GM21423 (cell line): ENCODE data around the gene METTL26.

Experiments
- ATAC-seq: cut with Tn5 transposase; IDR thresholded peaks from one replicate; pipeline ENCODE4 v1.9.1; 2021; ENCODE audit warnings: mild to moderate bottlenecking, moderate library complexity; ENCODE audit not compliant: unreplicated experiment

The METTL26 gene

GRCh38 chr16:636206-637080 is at the start of gene METTL26:
Gene METTL26, minus strand, starts transcription at chr16:636305. Its CDS starts 15 bp downstream, at chr16:636290.
- peak; percentile 67 for ATAC-seq

GRCh38 chr16:684961-685696 is 49.0 kb upstream of the METTL26 start:
- no peak for ATAC-seq

GRCh38 chr16:684071-684794 is 48.1 kb upstream of the METTL26 start, which contains the start of gene JMJD8:
Gene JMJD8, minus strand, starts transcription at chr16:684334. Its CDS starts 15 bp downstream, at chr16:684319.
- ATAC-seq = peak; percentile 65

GRCh38 chr16:683396-684070 is 47.4 kb upstream of the METTL26 start:
- ATAC-seq = no peak

DNA sequence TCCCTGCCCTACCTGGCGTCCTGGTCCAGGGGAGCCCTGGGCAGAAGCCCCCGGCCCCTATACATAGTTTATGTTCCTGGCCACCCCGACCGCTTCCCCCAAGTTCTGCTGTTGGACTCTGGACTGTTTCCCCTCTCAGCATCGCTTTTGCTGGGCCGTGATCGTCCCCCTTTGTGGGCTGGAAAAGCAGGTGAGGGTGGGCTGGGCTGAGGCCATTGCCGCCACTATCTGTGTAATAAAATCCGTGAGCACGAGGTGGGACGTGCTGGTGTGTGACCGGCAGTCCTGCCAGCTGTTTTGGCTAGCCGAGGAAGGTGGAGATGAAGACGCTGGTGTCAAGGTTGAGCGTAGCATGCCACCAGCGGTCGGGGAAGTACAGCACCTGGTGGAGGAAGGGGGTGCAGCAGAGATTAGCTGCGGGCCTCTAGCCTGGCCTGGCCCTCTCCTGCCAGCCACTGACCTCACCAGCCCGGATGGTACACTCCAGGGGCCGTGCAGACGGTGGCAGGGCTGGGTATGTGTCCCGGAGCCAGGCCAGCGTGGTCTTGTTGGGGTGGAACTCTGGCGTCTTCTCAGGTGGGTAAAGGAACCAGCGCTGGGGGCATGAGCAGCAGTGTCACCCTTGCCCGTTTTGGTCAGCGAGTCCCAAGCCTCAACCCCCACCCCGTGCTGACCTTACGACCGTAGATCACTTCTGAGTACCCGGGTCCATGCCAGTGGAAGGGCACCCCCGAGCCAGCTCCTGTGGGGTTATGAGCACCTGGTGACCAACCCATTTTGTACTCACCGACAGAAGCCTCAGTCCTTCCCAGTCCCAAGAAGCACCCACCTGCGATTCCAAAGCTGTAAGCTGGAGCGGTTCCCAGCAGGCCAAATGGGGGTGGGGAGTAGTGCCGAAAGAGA is 46.6 kb upstream of the METTL26 start:
- ATAC-seq = no peak

- ATAC-seq = no peak
Measured at GRCh38 chr16:681746-682427, 45.8 kb upstream of the METTL26 start.

GRCh38 chr16:680967-681745 is 45.1 kb upstream of the METTL26 start:
- no peak for ATAC-seq

DNA sequence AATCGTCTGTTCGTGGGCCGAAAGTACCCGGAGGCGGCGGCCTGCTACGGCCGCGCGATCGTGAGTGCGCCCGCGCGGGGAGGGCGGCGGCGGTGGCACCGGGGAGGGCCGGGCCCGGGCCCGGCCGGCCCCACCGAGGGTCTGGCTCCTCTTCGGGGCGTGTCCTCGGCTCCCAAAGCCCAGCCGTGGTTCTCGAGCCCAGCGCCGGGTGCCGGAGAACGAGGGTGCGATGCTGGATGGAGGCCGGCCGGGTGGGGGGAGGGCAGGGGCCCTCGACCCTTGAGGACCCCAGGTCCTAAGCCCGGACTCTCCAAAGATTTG is 44.5 kb upstream of the METTL26 start:
- ATAC-seq = no peak

- ATAC-seq = peak; percentile 35
Measured at GRCh38 chr16:679814-680624, 43.9 kb upstream of the METTL26 start, which contains the start of gene STUB1. Gene STUB1, plus strand, starts transcription at chr16:680410. Its CDS starts 116 bp downstream, at chr16:680526.

DNA sequence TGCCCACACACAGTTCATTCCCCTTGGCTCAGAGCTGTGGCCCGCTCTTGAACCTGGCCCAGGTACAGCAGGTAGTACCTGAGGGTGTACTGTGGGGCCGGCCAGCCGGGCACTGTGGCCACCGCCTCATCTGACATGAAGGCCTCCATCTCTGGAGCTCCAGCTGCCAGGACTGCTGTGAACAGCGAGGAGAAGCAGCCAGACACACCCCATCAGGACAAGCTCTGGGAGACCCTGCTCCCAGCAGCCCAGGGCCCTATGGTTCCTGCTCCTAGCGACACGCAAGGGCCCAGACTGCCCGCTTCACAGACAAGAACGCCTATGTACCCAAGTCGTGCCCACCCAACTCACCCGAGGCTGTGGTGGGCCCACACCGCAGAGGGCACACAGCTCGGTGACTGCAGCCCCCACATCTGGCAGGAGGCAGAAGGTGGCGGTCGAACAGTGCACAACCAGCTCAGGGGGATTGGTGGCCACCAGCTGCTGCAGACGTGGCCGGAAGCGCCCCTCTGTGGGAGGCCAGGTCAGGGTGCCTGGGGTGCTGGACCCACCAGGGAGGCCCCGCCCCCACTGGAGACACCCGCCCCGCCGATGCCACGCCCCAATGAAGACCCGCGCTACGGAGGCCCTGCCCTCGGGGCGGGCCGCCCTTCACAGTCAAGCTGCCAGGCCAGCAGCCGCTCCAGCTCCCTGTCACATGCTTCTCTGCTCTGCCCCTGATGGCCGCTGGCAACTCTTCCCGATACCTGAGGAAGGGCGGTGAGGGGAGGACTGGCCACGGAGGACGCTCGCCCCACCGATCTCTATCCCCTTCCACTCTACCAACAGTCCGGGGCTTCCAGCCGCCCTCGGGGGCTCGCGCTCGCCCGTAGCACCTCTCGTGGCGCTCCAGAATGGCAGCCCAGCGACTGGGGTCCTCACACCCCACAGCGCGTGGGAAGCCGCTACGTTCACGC is 43.0 kb upstream of the METTL26 start:
- peak; percentile 4 for ATAC-seq

DNA sequence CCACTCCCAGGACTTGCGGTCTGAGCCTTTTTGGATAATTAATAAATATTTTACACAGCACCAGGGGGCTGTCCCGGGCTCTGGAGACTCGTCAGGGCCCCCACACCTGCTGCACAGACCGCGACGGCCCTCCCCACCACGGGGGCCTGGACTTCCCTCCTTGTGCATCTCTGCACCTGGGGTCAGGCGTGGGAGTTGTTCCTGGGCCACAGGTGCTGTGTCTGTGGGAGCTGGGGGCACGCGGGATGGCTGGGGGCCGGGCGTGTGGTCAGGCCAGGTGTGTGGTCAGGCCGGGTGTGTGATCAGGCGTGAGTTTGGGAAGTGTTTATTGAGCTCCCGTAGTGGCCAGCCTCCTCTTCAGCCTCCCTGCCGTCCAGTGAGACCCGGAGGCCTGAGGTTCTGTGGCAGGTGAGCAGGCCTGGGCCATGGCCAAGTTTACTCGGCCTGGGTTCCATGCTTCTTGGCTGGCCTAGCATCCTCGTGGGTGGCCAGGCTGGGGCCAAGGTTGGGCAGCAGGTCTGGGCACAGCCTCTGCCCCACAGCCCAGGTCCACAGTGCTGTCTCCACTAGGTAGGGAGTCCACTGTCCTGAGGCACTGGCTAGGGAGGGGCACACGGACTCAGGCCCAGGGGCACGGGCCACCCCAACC is 42.2 kb upstream of the METTL26 start:
- ATAC-seq = no peak

DNA sequence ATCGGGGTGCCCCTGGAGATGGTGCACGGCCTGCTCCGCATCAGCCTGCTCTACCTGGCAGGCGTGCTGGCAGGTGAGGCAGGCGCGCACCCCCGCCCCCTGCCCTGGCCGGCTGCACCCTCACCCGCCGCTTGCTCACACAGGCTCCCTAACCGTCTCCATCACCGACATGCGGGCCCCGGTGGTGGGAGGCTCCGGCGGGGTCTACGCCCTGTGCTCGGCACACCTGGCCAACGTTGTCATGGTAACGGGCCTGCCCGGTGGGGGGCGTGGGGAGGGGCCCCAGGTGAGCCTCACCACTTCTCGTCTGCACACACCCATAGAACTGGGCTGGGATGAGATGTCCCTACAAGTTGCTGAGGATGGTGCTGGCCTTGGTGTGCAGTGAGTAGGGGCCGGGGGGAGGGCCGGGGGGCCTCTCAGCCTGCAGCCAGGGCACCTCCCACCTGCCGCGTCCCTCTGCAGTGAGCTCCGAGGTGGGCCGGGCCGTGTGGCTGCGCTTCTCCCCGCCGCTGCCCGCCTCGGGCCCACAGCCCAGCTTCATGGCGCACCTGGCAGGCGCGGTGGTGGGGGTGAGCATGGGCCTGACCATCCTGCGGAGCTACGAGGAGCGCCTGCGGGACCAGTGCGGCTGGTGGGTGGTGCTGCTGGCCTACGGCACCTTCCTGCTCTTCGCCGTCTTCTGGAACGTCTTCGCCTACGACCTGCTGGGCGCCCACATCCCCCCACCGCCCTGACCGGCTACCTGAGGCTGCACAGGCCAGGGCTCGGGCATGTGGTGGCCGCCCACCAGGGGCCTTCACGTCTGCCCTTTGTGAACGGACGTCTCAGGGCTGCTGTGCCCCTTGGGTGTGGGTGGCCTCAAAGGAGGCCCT is 41.4 kb upstream of the METTL26 start:
- no peak for ATAC-seq

- ATAC-seq = no peak
Measured at GRCh38 chr16:676913-677312, 40.8 kb upstream of the METTL26 start.

GRCh38 chr16:676565-676902 is 40.4 kb upstream of the METTL26 start:
- no peak for ATAC-seq
